Inferior parietal cortex (tissue), 1 donor: ENCODE data around the gene NTRK3.

Source experiments
- DNase-seq: peaks from one replicate; pipeline ENCODE4 v3.0.0-alpha.2; 2016; ENCODE audit errors: extremely low spot score

The NTRK3 gene

GRCh38 chr15:87985451-87985850 lies 271.1 kb downstream of the NTRK3 start:
- no peak for DNase-seq

GRCh38 chr15:87981969-87982368 lies 274.6 kb downstream of the NTRK3 start:
- no peak for DNase-seq

GRCh38 chr15:87977907-87978306 lies 278.6 kb downstream of the NTRK3 start:
- DNase-seq = no peak

GRCh38 chr15:87976552-87976951 lies 280.0 kb downstream of the NTRK3 start:
- DNase-seq = no peak

- DNase-seq = no peak
Observed at GRCh38 chr15:87973501-87974215, 282.9 kb downstream of the NTRK3 start.

- DNase-seq = no peak
Observed at GRCh38 chr15:87971076-87971475, 285.5 kb downstream of the NTRK3 start.

GRCh38 chr15:87967951-87968350 lies 288.6 kb downstream of the NTRK3 start:
- no peak for DNase-seq

- DNase-seq = no peak
Observed at GRCh38 chr15:87965304-87965703, 291.2 kb downstream of the NTRK3 start.

GRCh38 chr15:87962428-87962827 lies 294.1 kb downstream of the NTRK3 start:
- DNase-seq = no peak

- no peak for DNase-seq
Observed at GRCh38 chr15:87961851-87962420, 294.6 kb downstream of the NTRK3 start.

GRCh38 chr15:87959662-87960061 lies 296.9 kb downstream of the NTRK3 start:
- no peak for DNase-seq

- no peak for DNase-seq
Observed at GRCh38 chr15:87959080-87959479, 297.5 kb downstream of the NTRK3 start.

- DNase-seq = no peak
Observed at GRCh38 chr15:87955284-87955909, 301.1 kb downstream of the NTRK3 start.

- no peak for DNase-seq
Observed at GRCh38 chr15:87954793-87955192, 301.7 kb downstream of the NTRK3 start.

GRCh38 chr15:87952736-87953287 lies 303.7 kb downstream of the NTRK3 start:
- no peak for DNase-seq

- no peak for DNase-seq
Observed at GRCh38 chr15:87949575-87950223, 306.8 kb downstream of the NTRK3 start.

- no peak for DNase-seq
Observed at GRCh38 chr15:87949151-87949574, 307.4 kb downstream of the NTRK3 start.

- DNase-seq = no peak
Observed at GRCh38 chr15:87947560-87947959, 309.0 kb downstream of the NTRK3 start.

- DNase-seq = no peak
Observed at GRCh38 chr15:87945246-87945645, 311.3 kb downstream of the NTRK3 start.

- no peak for DNase-seq
Observed at GRCh38 chr15:87944691-87945090, 311.8 kb downstream of the NTRK3 start.

- DNase-seq = no peak
Observed at GRCh38 chr15:87944050-87944449, 312.5 kb downstream of the NTRK3 start.

GRCh38 chr15:87943626-87944025 lies 312.9 kb downstream of the NTRK3 start:
- DNase-seq = no peak
